GM12878 (cell line): Measurements from ENCODE around the gene PACSIN3. TPM values are rescaled to one million over a fixed set of nuclear protein-coding genes. Genes with fewer than 3 reads are reported as not detected.

Experiments
- ATAC-seq: fragments of 200-7000 bp; cut with Tn5 transposase; 3 replicates; pipeline ENCODE4 v1.9.1; 2020; ENCODE audit warnings: mild to moderate bottlenecking, moderate library complexity
- BruUV-seq: library from RNA; stranded (reverse); fragments of 400-500 nt; replicated peaks from 2 replicates; lab custom pipeline; 2021; lab: Mats Ljungman, UMichigan
- CTCF ChIA-PET: fragments of 300-600 bp; sonication (Branson Sonifier 250); formaldehyde crosslinking; extraction: SDS; loops from one replicate; lab custom pipeline; 2021; ENCODE audit warnings: inconsistent platforms; lab: Yijun Ruan, JAX
- POLR2A ChIA-PET: fragments of 350-600 bp; formaldehyde crosslinking; extraction: SDS; loops from one replicate; lab custom pipeline; 2021; ENCODE audit warnings: inconsistent platforms; lab: Charles Lee
- RAD21 ChIA-PET: fragments of 300-600 bp; sonication (Branson Sonifier 250); formaldehyde crosslinking; loops from one replicate; lab custom pipeline; 2023; ENCODE audit warnings: antibody characterized with exemption; ENCODE audit not compliant: unreplicated experiment; lab: Charles Lee
- SMC1A ChIA-PET: fragments of 300-600 bp; sonication (Branson Sonifier 250); formaldehyde crosslinking; loops from one replicate; lab custom pipeline; 2023; ENCODE audit not compliant: unreplicated experiment, uncharacterized antibody; lab: Charles Lee
- DNase-seq: peaks from one replicate; pipeline ENCODE4 v3.0.0-alpha.2; 2011; ENCODE audit warnings: low read depth, low spot score
- FAIRE-seq: peaks from 3 replicates; lab custom pipeline; 2011; peaks lifted over from hg19 to GRCh38; lab: Jason Lieb, UNC
- H2AFZ ChIP-seq: 2 replicates; pipeline ENCODE4 v1.6.0; 2011; ENCODE audit warnings: low read depth, low read length, control low read depth; ENCODE audit not compliant: control insufficient read depth
- H3K27ac ChIP-seq: 2 replicates; pipeline ENCODE4 v1.5.1; 2011; ENCODE audit warnings: control low read depth; ENCODE audit not compliant: control insufficient read depth, insufficient read depth
- H3K27me3 ChIP-seq, 2 experiments: replicated peaks in 1 of 2; 2 replicates each; pipeline versions ENCODE4 v1.6.0 to v1.6.1; 2011; ENCODE audit warnings: low read length in 1 of 2; ENCODE audit not compliant: control insufficient read depth in 2 of 2, insufficient read depth in 2 of 2
- H3K36me3 ChIP-seq, 2 experiments: 2 replicates each; pipeline ENCODE4 v1.5.1; 2011; ENCODE audit warnings: low read length in 1 of 2; ENCODE audit not compliant: control insufficient read depth in 2 of 2, insufficient read depth in 2 of 2
- H3K4me1 ChIP-seq: 2 replicates; pipeline ENCODE4 v1.6.1; 2011; ENCODE audit warnings: mild to moderate bottlenecking, low read length, moderate library complexity, mixed read lengths; ENCODE audit not compliant: control insufficient read depth, insufficient read depth
- H3K4me2 ChIP-seq: 2 replicates; pipeline ENCODE4 v1.6.0; 2011; ENCODE audit warnings: control low read depth; ENCODE audit not compliant: control insufficient read depth, insufficient read depth
- H3K4me3 ChIP-seq: fragments of 200-600 bp; sonication (generic); 2 replicates; pipeline ENCODE4 v1.5.1; 2016
- H3K79me2 ChIP-seq: 2 replicates; pipeline ENCODE4 v1.6.0; 2011; ENCODE audit warnings: low read length; ENCODE audit not compliant: control insufficient read depth, insufficient read depth
- H3K9ac ChIP-seq: 2 replicates; pipeline ENCODE4 v1.8.0; 2011; ENCODE audit warnings: low read length, control low read depth, mixed read lengths; ENCODE audit not compliant: control insufficient read depth, insufficient read depth
- H3K9me3 ChIP-seq: replicated peaks from 3 replicates; pipeline ENCODE4 v1.5.1; 2011; ENCODE audit warnings: mild to moderate bottlenecking, low read length; ENCODE audit not compliant: control insufficient read depth, insufficient read depth
- H4K20me1 ChIP-seq: 2 replicates; pipeline ENCODE4 v1.6.0; 2011; ENCODE audit not compliant: control insufficient read depth, insufficient read depth
- GABPA ChIP-seq: IDR thresholded peaks from 2 replicates; pipeline ENCODE4 v1.6.1; 2014; ENCODE audit warnings: antibody characterized with exemption, low read depth, mild to moderate bottlenecking, inconsistent platforms
- NKRF ChIP-seq: fragments of 450-650 bp; conservative IDR thresholded peaks from 2 replicates; pipeline ENCODE4 v1.6.1; 2017; ENCODE audit warnings: mild to moderate bottlenecking, moderate library complexity
- PML ChIP-seq: IDR thresholded peaks from 2 replicates; pipeline ENCODE4 v1.6.1; 2012; ENCODE audit warnings: low read length, inconsistent platforms
- REST ChIP-seq: IDR thresholded peaks from 2 replicates; pipeline ENCODE4 v1.6.1; 2012; ENCODE audit warnings: mild to moderate bottlenecking, low read depth, low read length
- SP1 ChIP-seq: IDR thresholded peaks from one replicate; pipeline ENCODE4 v1.6.1; 2011; ENCODE audit warnings: low read depth, low read length
- SREBF1 ChIP-seq: IDR thresholded peaks from 2 replicates; pipeline ENCODE4 v1.6.1; 2012; ENCODE audit warnings: mild to moderate bottlenecking, low read length
- STAT1 ChIP-seq: fragments of 450-650 bp; conservative IDR thresholded peaks from 2 replicates; pipeline ENCODE4 v1.6.1; 2014; ENCODE audit warnings: antibody characterized with exemption, mild to moderate bottlenecking
- ZZZ3 ChIP-seq: IDR thresholded peaks from 2 replicates; pipeline ENCODE4 v1.6.1; 2011; ENCODE audit warnings: low read depth; ENCODE audit not compliant: control insufficient read depth, insufficient read length
- WGBS: methylation state at CpG from one replicate; pipeline ENCODE4 v1.1.6; 2016; ENCODE audit warnings: low lambda C conversion rate; ENCODE audit not compliant: insufficient replicate concordance, insufficient coverage; ENCODE audit errors: missing lambda C conversion rate; 5-methylcytosine and 5-hydroxymethylcytosine counted together
- in situ Hi-C: fragments of 300-500 bp; cut with MboI; formaldehyde crosslinking; loops from 9 replicates; pipeline ENCODE4 v1.14.3; 2018; ENCODE audit warnings: mixed read lengths
- intact Hi-C: fragments of 100-400 bp; cut with micrococcal nuclease; formaldehyde crosslinking; loops from one replicate; pipeline ENCODE4 v1.14.2; 2022; ENCODE audit not compliant: unreplicated experiment
- polyA plus RNA-seq, 11 experiments: library from polyadenylated mRNA; depleted of rRNA in 4 of 11; unstranded in 6 of 11; stranded (reverse) in 5 of 11; fragments of >200 nt; fragmentation: Nextera tagmentation in 4 of 11; fragmentation: Illumina TruSeq in 1 of 11; extraction: Ambion mirVana in 4 of 11; extraction: Trizol in 1 of 11; gene quantifications; 1 replicate in 1 of 11; 2 replicates in 10 of 11; pipeline versions ENCODE4 v1.2.1 to v1.2.3, GENCODE V29; 2011 to 2016; ENCODE audit warnings: inconsistent platforms in 2 of 11, missing spikeins in 2 of 11, low read depth in 1 of 11
- total RNA-seq, 4 experiments: library from RNA; depleted of rRNA in 3 of 4; stranded (reverse); fragments of >200 nt in 3 of 4; fragmentation: Illumina TruSeq in 1 of 4; extraction: Trizol in 1 of 4; gene quantifications; 2 replicates each; pipeline versions ENCODE4 v1.2.1 to v1.2.3, GENCODE V29; 2013 to 2021

The PACSIN3 gene
- total and polyA plus RNA-seq, 10 of the 15 experiments (the other 5 are each of a cell fraction or from before 2014, with no cell fraction given) = 0.05 to 0.82 (median 0.22) TPM; not detected in 1

GRCh38 chr11:47188259-47188658, 2.0 kb upstream of the PACSIN3 start:
- Histone ChIP-seq H3K4me1 (peaks cover 11% of the 10 kb centered on the region), H3K27ac (no peak overlapping the region), H4K20me1 (no peaks in the 10 kb centered on the region), H3K9ac (no peak overlapping the region), H3K4me3 (no peak overlapping the region), H3K9me3 (no peaks in the 10 kb centered on the region), H3K79me2 (no peaks in the 10 kb centered on the region), H3K27me3 (peaks cover 0 to 13% of the 10 kb centered on the region in 2 experiments; a peak in 3 of 4 replicates), H3K36me3 (no peaks in the 10 kb centered on the region), H2AFZ (no peak overlapping the region), H3K4me2 (no peak overlapping the region)
- TF ChIP-seq ZZZ3 (no peak), SREBF1 (no peak), REST (no peak), GABPA (no peak), SP1 (no peak), STAT1 (no peak), NKRF (no peak), PML (no peak)
- POLR2A ChIA-PET = interaction anchor here (1.1 to 1.3 kb wide), 2 partner anchors 10 to 27 kb away, joined by 3 to 4 read pairs; partner anchors contain the start of gene DDB2
- no TSS peak for BruUV-seq
- CTCF ChIA-PET = interaction anchor here (0.5 to 3.1 kb wide), 3 partner anchors 9 to 392 kb away, joined by 3 to 17 read pairs (median 15); no protein-coding TSS in a partner anchor
- intact Hi-C loops (no loop called here), in situ Hi-C loops (no loop called here)
- DNase-seq (no peak), ATAC-seq (no peak), FAIRE-seq (no peak)
- WGBS = 59% methylated on average over 1 of the region's 1 CpG
- RAD21 ChIA-PET = interaction anchor here (1.1 kb wide), 1 partner anchor 71 kb away, joined by 5 read pairs; no protein-coding TSS in a partner anchor
- SMC1A ChIA-PET = interaction anchor here (0.6 to 2.0 kb wide), 6 partner anchors 9 to 236 kb away, joined by 3 to 10 read pairs (median 3); no protein-coding TSS in a partner anchor
